ENCODE data around the gene SAMD11.
A peak's percentile ranks its signal among the peaks of the same experiment; 100 is the strongest.

The SAMD11 gene

DNA sequence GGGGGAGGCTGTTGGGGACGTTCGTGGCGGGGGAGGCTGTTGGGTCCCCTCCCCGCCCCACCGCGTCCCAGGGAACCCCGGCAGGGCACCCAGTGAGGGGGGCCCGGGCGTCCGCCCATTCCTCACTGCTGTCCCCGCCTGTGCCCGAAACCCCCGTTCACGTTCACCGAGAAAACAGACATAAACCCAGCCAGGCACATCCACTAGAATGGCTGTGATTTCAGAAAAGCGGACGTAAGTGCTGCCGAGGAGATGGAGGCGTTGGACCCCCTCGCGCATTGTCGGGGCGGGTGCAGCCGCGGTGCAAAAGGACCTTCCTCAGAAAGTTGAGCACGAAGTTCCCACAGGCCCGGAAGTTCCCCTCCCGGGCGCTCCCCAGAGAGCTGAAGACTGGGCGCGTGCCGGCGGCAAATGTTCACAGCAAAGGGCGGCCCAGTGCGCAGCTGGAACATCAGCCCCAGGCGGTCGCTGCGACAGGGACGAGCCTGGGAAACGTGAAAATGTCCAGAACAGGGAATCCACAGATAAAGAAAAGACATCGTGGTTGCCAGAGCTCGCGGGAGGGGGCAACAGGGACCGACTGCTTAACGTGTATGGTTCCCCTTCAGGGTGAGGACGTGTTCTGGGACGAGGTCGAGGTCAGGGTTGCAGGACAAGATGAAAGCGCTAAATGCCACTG, 18.5 kb upstream of the SAMD11 start:
- no peak for TF ChIP-seq POLR2AphosphoS5 (IDR thresholded peaks at IDR 0.05; ENCODE audit: low read depth, low read length)
- DNase-seq (ENCODE audit: insufficient read length, low spot score), result peak; percentile 53
- FAIRE-seq, result peak; percentile 78

- TF ChIP-seq TAF1 (IDR thresholded peaks at IDR 0.05; ENCODE audit: low read depth, low read length), result no peak
- TF ChIP-seq POLR2A (IDR thresholded peaks at IDR 0.05; ENCODE audit: low read depth, low read length), result no peak
- TF ChIP-seq SPI1 (IDR thresholded peaks at IDR 0.05; ENCODE audit: low read depth, low read length), result no peak
- no peak for TF ChIP-seq PAX5 (IDR thresholded peaks at IDR 0.05; ENCODE audit: insufficient read depth, low read length, severe bottlenecking)
- TF ChIP-seq POU2F2 (IDR thresholded peaks at IDR 0.05; ENCODE audit: low read depth, low read length), result no peak
- TF ChIP-seq POLR2AphosphoS5 (IDR thresholded peaks at IDR 0.05; ENCODE audit: low read depth, low read length), result no peak
- DNase-seq (ENCODE audit: insufficient read length, low spot score) (peak; percentile 15), FAIRE-seq (no peak)
Observed at GRCh38 chr1:905811-906599, 17.7 kb upstream of the SAMD11 start.

DNA sequence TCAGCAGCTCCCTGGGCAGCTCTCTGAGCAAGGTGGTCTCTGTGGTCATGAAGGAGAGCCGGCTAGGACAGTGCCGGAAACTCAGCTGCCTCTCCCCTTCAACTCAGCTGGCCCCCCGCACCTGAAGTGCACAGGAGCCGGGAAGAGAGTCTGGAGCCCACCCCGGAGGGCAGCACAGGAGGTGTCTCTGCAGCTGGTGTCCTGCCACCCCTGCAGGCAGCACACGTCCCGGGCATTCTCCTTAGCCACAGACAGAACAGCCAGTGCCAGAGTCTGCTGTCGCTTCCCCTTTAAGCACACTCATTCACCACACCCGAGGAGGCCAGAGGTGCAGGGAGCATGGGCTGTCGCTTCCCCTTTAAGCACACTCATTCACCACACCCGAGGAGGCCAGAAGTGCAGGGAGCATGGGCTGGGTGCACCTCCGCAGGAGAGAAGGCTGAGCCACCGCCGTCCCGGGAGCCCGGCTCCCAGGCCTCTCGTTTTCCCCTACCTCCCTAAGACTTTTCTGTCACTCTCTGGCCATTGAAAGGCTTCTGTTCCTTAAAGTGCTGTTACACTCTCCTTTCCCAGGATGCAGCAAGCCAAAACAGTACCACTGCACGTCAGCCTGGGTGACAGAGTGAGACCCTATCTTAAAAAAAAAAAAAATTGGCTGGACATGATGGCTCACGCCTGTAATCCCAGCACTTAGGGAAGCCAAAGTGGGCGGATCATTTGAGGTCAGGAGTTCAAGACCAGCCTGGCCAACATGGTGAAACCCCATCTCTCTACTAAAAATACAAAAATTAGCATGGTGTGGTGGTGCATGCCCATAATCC, 16.9 kb upstream of the SAMD11 start:
- DNase-seq (ENCODE audit: insufficient read length, low spot score), result peak; percentile 59
- FAIRE-seq, result peak; percentile 92
- TF ChIP-seq SPI1 (IDR thresholded peaks at IDR 0.05; ENCODE audit: low read depth, low read length) (peak; percentile 31; the same call in 1 of the 2 replicates), POLR2A (IDR thresholded peaks at IDR 0.05; ENCODE audit: low read depth, low read length) (no peak)

GRCh38 chr1:907611-908451, 15.9 kb upstream of the SAMD11 start:
- TF ChIP-seq PAX5 (IDR thresholded peaks at IDR 0.05; ENCODE audit: insufficient read depth, low read length, severe bottlenecking) (no peak), POU2F2 (IDR thresholded peaks at IDR 0.05; ENCODE audit: low read depth, low read length) (no peak), SPI1 (IDR thresholded peaks at IDR 0.05; ENCODE audit: low read depth, low read length) (no peak), POLR2AphosphoS5 (IDR thresholded peaks at IDR 0.05; ENCODE audit: low read depth, low read length) (no peak), POLR2A (IDR thresholded peaks at IDR 0.05; ENCODE audit: low read depth, low read length) (no peak), TAF1 (IDR thresholded peaks at IDR 0.05; ENCODE audit: low read depth, low read length) (no peak)
- FAIRE-seq (no peak), DNase-seq (ENCODE audit: insufficient read length, low spot score) (peak; percentile 13)

DNA sequence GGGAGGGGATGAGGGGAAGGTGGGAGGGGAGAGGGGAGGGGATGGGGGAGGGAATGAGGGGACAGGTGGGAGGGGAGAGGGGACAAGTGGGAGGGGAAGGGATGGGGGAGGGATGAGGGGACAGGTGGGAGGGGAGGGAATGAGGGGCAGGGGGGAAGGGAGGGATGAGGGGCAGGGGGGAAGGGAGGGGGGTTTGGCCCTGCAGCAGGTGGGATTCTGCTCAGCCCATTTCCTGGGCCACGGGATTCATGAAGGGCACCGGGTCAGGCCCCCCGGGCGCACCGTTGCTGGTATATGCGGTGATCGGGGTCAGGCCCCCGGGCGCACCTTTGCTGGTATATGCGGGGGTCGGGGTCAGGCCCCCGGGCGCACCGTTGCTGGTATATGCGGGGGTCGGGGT, 15.1 kb upstream of the SAMD11 start:
- DNase-seq (ENCODE audit: insufficient read length, low spot score), result peak; percentile 6
- FAIRE-seq, result no peak
- TF ChIP-seq TAF1 (IDR thresholded peaks at IDR 0.05; ENCODE audit: low read depth, low read length) (no peak), POU2F2 (IDR thresholded peaks at IDR 0.05; ENCODE audit: low read depth, low read length) (no peak), PAX5 (IDR thresholded peaks at IDR 0.05; ENCODE audit: insufficient read depth, low read length, severe bottlenecking) (no peak), POLR2A (IDR thresholded peaks at IDR 0.05; ENCODE audit: low read depth, low read length) (no peak), SPI1 (IDR thresholded peaks at IDR 0.05; ENCODE audit: low read depth, low read length) (no peak), POLR2AphosphoS5 (IDR thresholded peaks at IDR 0.05; ENCODE audit: low read depth, low read length) (no peak)

DNA sequence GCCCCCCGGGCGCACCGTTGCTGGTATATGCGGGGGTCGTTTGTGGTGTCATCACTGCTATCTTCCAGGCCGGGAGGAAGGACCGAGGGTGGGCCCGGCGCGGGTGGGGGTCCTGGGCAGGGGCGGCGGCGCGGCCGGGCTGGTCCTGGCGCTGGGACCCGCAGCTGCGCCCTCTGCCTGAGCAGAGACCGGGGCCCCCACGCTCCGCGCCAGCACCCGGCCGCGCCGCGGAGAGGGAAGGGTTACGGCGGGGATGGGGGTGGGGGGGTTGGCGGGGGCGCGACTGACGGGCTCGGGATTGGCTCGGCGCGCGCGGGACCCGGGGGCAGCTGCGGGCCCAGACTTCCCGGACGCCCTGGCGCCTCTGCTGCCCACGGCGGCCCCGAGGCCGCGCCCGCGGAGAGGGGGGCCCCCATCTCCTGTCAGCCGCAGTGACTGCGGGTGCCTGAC, 13.8 kb upstream of the SAMD11 start:
- FAIRE-seq, result no peak
- no peak for DNase-seq (ENCODE audit: insufficient read length, low spot score)
- TF ChIP-seq SPI1 (IDR thresholded peaks at IDR 0.05; ENCODE audit: low read depth, low read length), result no peak
- no peak for TF ChIP-seq TAF1 (IDR thresholded peaks at IDR 0.05; ENCODE audit: low read depth, low read length)
- TF ChIP-seq POLR2A (IDR thresholded peaks at IDR 0.05; ENCODE audit: low read depth, low read length), result no peak

DNA sequence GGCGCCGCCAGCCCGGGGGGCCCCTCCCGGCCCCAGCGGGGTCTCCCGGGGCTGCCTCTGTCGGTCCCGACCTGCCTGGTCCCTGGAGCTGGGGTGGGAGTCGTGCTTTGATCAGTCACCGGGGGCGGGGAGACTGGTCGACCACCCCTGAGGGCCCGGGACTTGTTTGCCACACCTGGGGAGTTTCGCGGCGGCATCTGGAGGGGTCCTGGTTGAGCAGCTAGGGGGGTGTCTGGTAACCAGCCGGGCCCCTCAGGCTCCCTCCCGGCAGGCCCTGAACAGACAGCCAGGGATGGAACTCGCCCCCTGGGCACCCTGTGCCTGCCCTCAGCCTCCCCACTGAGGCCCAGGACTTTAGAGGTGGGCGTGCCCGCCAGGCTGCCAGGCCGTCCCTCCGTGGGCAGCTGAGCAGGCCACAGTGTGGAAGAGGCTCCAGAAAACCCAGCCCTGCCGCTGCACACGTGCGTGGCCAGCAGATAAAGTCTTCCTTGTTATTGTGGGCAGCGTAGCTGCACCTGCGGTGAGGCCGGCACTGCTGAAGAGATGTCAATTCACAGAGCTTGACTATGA, 13.3 kb upstream of the SAMD11 start:
- no peak for FAIRE-seq
- peak; percentile 17 for DNase-seq (ENCODE audit: insufficient read length, low spot score)
- no peak for TF ChIP-seq POU2F2 (IDR thresholded peaks at IDR 0.05; ENCODE audit: low read depth, low read length)

GRCh38 chr1:910881-911721, 12.6 kb upstream of the SAMD11 start:
- peak; percentile 7 for DNase-seq (ENCODE audit: insufficient read length, low spot score)
- TF ChIP-seq PAX5 (IDR thresholded peaks at IDR 0.05; ENCODE audit: insufficient read depth, low read length, severe bottlenecking) (no peak), POLR2A (IDR thresholded peaks at IDR 0.05; ENCODE audit: low read depth, low read length) (no peak), POU2F2 (IDR thresholded peaks at IDR 0.05; ENCODE audit: low read depth, low read length) (no peak), POLR2AphosphoS5 (IDR thresholded peaks at IDR 0.05; ENCODE audit: low read depth, low read length) (no peak), SPI1 (IDR thresholded peaks at IDR 0.05; ENCODE audit: low read depth, low read length) (no peak), TAF1 (IDR thresholded peaks at IDR 0.05; ENCODE audit: low read depth, low read length) (no peak)
- no peak for FAIRE-seq
